ENCODE measurements around the gene FXYD5. TPM values are rescaled to one million over a fixed set of nuclear protein-coding genes. Genes with fewer than 3 reads are reported as not detected.
A peak's percentile ranks its signal among the peaks of the same experiment; 100 is the strongest.

Gene FXYD5
- total RNA-seq, 1 donor from 2014 or later: 0.62 TPM

GRCh38 chr19:35212241-35212640 is 57.7 kb downstream of the FXYD5 start:
- no peak overlapping the region for H3K4me3 Mint-ChIP-seq (ENCODE audit: low read depth)

GRCh38 chr19:35213663-35214632 is 59.4 kb downstream of the FXYD5 start:
- Mint-ChIP-seq H3K9me3 (ENCODE audit: low read depth) (peaks cover 2% of the 10 kb centered on the region), H3K27me3 (peaks cover 3% of the 10 kb centered on the region), H3K36me3 (ENCODE audit: insufficient read depth) (no peaks in the 10 kb centered on the region), H3K4me1 (ENCODE audit: low read depth) (no peaks in the 10 kb centered on the region), H3K4me3 (ENCODE audit: low read depth) (no peak overlapping the region), H3K27ac (no peak overlapping the region)
- no peak for TF ChIP-seq CTCF (IDR thresholded peaks at IDR 0.05; ENCODE audit: unreplicated experiment)
- no peak for DNase-seq (ENCODE audit: low spot score, unreplicated experiment)

More at GRCh38 chr19:35212241-35212640, 57.7 kb downstream of the FXYD5 start:
- Mint-ChIP-seq H3K9me3 (ENCODE audit: low read depth) (no peaks in the 10 kb centered on the region), H3K27ac (no peak overlapping the region), H3K36me3 (ENCODE audit: insufficient read depth) (no peaks in the 10 kb centered on the region), H3K4me1 (ENCODE audit: low read depth) (no peaks in the 10 kb centered on the region), H3K27me3 (peaks cover 3% of the 10 kb centered on the region)
- TF ChIP-seq CTCF (IDR thresholded peaks at IDR 0.05; ENCODE audit: unreplicated experiment): no peak
- no peak for DNase-seq (ENCODE audit: low spot score, unreplicated experiment)

- H3K4me1 Mint-ChIP-seq (ENCODE audit: low read depth): no peaks in the 10 kb centered on the region
- peak overlapping the region; percentile 71 for H3K27ac Mint-ChIP-seq
- peaks cover 3% of the 10 kb centered on the region for H3K27me3 Mint-ChIP-seq
- H3K36me3 Mint-ChIP-seq (ENCODE audit: insufficient read depth): no peaks in the 10 kb centered on the region
- peaks cover 9% of the 10 kb centered on the region for H3K9me3 Mint-ChIP-seq (ENCODE audit: low read depth)
- H3K4me3 Mint-ChIP-seq (ENCODE audit: low read depth): no peak overlapping the region
- no peak for TF ChIP-seq CTCF (IDR thresholded peaks at IDR 0.05; ENCODE audit: unreplicated experiment)
- no peak for DNase-seq (ENCODE audit: low spot score, unreplicated experiment)
These were observed 60.4 kb downstream of the FXYD5 start for GRCh38 chr19:35214766-35215422.

- TF ChIP-seq CTCF (IDR thresholded peaks at IDR 0.05; ENCODE audit: unreplicated experiment): no peak
- Mint-ChIP-seq H3K9me3 (ENCODE audit: low read depth) (peaks cover 9% of the 10 kb centered on the region), H3K4me3 (ENCODE audit: low read depth) (no peak overlapping the region), H3K36me3 (ENCODE audit: insufficient read depth) (no peaks in the 10 kb centered on the region), H3K4me1 (ENCODE audit: low read depth) (peaks cover 5% of the 10 kb centered on the region), H3K27me3 (peaks cover 3% of the 10 kb centered on the region), H3K27ac (no peak overlapping the region)
- DNase-seq (ENCODE audit: low spot score, unreplicated experiment): no peak
These were observed 61.7 kb downstream of the FXYD5 start for GRCh38 chr19:35216016-35216832.

Measured in progenitor cell of endocrine pancreas (in vitro differentiated cells).